ENCODE measurements around the gene GFRA1. TPM values are rescaled to one million over a fixed set of nuclear protein-coding genes. Genes with fewer than 3 reads are reported as not detected.
"Not testable (repeated sequence)": the region's sequence is repeated elsewhere in the genome, so short reads cannot be mapped to it uniquely, and the experiment has no call there.

The GFRA1 gene
- total RNA-seq, 2 experiments from 2014 or later: not detected

- CTCF ChIA-PET: no interaction called here
- POLR2A ChIA-PET: no interaction called here
Measured at GRCh38 chr10:116168329-116168728, 104.7 kb downstream of the GFRA1 start.

DNA sequence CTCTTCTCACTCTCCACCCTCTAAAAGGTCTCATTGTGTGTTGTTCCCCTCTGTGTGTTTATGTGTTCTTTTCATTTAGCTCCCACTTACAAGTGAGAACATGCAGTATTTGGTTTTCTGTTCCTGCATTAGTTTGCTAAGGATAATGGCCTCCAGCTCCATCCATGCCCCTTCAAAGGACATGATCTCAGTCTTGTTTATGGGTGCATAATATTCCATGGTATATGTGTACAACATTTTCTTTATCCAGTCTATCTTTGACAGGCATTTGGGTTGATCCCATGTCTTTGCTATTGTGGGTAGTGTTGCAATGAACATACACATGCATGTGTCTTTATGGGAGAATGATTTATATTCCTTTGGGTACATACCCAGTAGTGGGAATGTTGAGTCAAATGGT, 107.1 kb downstream of the GFRA1 start:
- CTCF ChIA-PET, POLR2A ChIA-PET: not testable (repeated sequence)

DNA sequence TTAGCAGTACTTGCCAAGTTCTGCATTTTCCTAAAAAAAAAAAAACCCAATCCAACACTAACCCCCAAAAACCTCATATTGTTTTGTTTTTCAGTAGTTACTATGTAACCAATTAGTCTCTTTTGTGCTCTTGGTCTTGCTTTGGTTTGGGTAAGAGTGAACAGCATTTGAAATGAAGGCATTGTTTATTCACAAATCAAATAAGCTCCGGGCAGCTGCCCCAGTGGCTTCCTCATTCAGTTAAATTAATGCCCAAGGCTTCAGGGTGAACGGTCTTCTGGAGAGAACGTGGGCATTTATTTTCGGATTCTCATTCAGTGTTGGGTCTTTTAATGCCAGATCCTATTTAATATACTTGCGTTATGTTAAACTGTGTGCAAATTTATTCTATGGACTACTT, 108.7 kb downstream of the GFRA1 start:
- ChIA-PET POLR2A (no interaction called here), CTCF (no interaction called here)

DNA sequence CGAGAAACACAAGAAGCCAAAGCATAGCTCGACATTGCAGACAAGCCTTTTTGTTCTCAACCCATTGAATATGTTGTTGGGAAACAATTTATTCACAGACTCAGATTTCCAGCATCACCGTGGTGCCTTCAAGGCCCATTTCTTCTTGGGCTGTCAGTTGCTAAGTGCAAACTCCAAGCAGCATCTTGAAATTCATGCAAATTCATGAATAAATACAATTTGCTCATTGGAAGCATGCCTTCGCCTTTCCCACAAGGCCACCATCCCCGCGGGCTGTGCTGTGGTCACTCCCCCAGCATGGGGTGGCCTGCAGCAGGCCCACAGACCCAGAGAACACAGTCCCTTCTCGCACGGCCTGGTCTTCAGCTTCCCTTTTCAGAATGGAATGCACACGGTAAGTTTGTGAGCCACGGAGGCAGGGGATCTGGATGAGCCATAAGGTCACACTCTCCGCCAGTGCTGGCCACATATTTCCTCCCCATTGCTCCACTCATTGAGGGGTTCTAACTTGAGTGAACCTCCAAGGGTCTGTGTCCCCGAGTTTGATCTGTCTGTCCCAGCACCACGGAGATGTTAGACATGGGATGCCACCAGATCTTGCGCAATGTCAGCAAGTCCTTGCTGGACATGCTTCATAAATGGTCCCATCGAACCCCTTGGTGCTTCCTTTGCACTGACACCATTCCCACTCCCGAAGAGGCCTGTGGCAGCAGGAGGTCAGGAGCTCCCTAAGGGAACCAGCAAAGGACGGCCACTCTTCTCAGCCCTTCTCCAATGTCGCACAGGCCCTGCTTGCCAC, 109.5 kb downstream of the GFRA1 start:
- POLR2A ChIA-PET: no interaction called here

DNA sequence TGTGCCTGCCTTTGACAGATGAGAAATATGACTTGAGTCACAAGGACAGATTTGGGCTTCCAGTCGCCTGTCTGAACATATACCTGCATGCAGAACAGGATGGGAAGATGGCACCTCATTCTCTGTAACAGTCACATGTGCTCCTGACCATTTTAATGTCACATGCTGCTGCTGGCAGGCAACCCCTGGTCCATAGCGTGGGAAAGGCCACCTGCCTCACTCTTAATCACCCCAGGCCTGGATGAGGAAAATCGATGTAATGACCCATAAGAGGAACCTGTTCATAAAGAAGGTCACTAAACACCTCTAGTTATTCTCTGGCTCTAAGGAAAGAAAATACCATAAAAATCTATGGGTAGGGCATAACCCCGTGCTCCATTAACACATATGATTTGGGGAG, 110.2 kb downstream of the GFRA1 start:
- ChIA-PET POLR2A (no interaction called here), CTCF (no interaction called here)

More for the DNA sequence above, 109.5 kb downstream of the GFRA1 start:
- CTCF ChIA-PET: no interaction called here

GRCh38 chr10:116160271-116160670, 112.7 kb downstream of the GFRA1 start:
- ChIA-PET CTCF (no interaction called here), POLR2A (no interaction called here)

- ChIA-PET CTCF (no interaction called here), POLR2A (no interaction called here)
Measured at GRCh38 chr10:116159197-116159596, 113.8 kb downstream of the GFRA1 start.

GRCh38 chr10:116158036-116158435, 115.0 kb downstream of the GFRA1 start:
- POLR2A ChIA-PET: no interaction called here
- CTCF ChIA-PET: no interaction called here

GRCh38 chr10:116157485-116157884, 115.5 kb downstream of the GFRA1 start:
- ChIA-PET POLR2A (no interaction called here), CTCF (no interaction called here)

DNA sequence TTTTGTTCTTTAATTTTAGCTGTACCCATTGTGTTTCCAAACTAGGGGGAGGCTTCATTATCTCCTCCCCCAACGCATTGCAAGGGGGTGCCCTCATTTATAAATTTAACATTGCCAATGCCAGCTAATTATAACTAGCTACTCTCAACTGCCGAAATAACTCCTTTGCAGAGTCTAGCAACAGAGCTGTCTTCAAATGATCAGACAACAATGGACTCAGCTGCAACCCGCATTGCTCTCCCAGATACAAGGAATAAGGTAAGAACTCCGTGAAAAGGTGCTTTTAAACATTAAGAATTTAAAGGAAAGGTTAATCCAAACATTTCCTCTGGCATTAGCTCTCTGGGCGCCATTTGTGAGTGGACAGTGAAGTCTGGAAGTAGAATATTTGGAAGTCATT, 116.2 kb downstream of the GFRA1 start:
- POLR2A ChIA-PET: no interaction called here
- CTCF ChIA-PET: no interaction called here

DNA sequence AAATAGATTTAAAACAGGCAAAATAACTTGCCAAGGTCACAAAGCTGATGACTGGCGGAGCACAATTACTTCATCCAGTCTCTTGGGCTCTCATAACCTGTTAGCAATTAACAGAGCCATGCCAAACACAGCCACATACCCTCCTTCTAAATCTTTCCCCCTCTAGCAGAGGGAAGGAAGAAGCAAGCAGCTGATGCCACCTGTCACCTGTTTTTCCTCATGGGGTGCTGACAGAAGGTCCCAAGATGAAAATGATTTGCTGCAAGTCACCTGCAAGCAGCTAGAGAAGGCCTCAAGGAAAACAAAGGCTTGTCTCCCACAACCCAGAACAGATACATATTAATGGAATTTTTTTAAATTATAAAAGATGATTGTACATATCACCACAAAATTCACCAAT, 117.8 kb downstream of the GFRA1 start:
- POLR2A ChIA-PET: no interaction called here
- CTCF ChIA-PET: no interaction called here

DNA sequence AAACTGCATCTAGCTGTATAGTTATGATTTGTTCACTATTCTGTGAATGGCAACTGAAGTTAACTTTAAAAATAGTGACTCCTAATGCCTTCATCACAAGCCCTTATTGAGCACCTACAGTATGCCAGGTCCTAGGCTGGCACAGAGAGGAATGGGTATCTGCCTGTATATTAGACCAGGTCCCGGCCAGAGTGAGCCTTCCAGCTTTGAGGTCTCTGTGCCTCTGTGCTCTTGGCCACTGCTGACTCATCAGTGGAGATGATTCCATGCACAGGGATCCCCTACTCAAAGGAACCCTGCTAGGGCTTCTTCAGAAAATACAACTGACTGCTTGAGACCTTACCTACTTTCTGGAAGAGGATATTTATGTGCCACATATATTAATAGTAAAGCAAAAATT, 118.4 kb downstream of the GFRA1 start:
- ChIA-PET CTCF (no interaction called here), POLR2A (no interaction called here)

- POLR2A ChIA-PET: no interaction called here
- CTCF ChIA-PET: no interaction called here
Measured at GRCh38 chr10:116151076-116151475, 121.9 kb downstream of the GFRA1 start.

DNA sequence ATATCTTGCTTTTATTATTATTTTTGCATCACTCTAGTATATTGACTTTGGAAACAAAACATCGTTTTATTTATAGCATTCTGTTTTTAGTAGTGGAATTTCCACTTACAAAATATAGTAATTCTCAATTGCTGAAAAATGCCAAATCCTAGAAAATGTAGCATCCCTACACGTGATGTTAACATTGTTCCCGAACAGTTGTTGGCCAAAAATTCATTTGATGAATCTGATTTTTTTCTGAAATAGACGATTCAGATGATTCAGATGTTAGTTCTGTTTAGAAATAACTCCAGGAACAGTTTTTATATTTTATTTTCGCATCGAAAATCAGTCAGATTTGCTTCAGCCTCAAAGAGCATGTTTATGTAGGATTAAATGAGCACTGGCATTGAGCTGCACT, 122.4 kb downstream of the GFRA1 start:
- CTCF ChIA-PET: no interaction called here

GRCh38 chr10:116147147-116147905, 125.7 kb downstream of the GFRA1 start:
- ChIA-PET CTCF (no interaction called here), POLR2A (no interaction called here)

More for the DNA sequence above, 122.4 kb downstream of the GFRA1 start:
- POLR2A ChIA-PET: no interaction called here

GRCh38 chr10:116146372-116147140, 126.5 kb downstream of the GFRA1 start:
- POLR2A ChIA-PET: no interaction called here
- CTCF ChIA-PET: no interaction called here

- ChIA-PET CTCF (no interaction called here), POLR2A (no interaction called here)
Measured at GRCh38 chr10:116143673-116144222, 129.3 kb downstream of the GFRA1 start.

DNA sequence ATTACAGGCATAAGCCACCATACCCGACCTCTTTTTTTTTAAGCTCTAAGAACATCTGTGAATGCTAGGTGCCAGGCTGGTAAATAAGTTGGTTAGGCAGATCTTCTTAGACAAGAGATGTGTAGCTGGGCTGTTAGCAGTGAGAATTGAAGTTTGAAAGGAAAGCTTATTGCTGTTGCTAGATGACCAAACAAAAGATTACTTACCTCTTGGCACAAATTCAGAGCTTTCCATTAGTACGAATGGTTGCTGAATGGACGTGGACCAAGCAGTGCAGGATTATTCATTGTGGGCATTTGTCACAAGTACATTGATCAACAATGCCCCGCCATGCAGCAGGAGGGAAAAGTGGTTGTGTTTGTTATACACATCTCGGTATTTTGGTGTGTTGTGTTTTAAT, 131.2 kb downstream of the GFRA1 start:
- CTCF ChIA-PET: no interaction called here
- POLR2A ChIA-PET: no interaction called here

GRCh38 chr10:116141246-116141645, 131.8 kb downstream of the GFRA1 start:
- ChIA-PET POLR2A (no interaction called here), CTCF (no interaction called here)

- CTCF ChIA-PET: no interaction called here
- POLR2A ChIA-PET: no interaction called here
Measured at GRCh38 chr10:116139886-116140285, 133.1 kb downstream of the GFRA1 start.

DNA sequence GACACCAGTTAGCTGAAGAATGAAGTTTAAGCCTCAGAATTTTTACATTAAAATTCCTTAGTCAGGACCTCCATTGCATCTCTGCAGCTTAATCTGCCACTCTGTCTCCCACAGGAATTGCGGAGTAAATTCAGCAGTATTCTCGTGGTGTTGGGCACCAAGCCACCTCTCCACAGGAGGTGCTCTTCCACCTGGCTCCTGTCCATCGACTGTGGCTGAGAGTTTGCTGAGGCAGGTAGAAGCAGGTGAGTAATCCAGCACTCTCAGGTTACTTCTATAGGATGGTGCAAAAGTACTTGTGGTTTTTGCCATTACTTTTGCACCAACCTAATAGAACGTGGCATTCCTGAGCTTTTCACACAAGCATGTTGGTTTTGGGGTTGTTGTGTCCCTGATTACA, 134.1 kb downstream of the GFRA1 start:
- POLR2A ChIA-PET: no interaction called here
- CTCF ChIA-PET: no interaction called here

Data from activated CD8-positive, alpha-beta memory T cell treated with anti-CD3 and anti-CD28 coated beads for 36 hours (primary cell).